T-cell (primary cell): ENCODE results near the gene DIPK1A. TPM values are rescaled to one million over a fixed set of nuclear protein-coding genes. Genes with fewer than 3 reads are reported as not detected.
A peak's percentile ranks its signal among the peaks of the same experiment; 100 is the strongest.

Experiments used
- ATAC-seq, 4 experiments: fragments of 200-7000 bp in 3 of 4; fragments of 150-1000 bp in 1 of 4; cut with Tn5 transposase; replicated peaks in 1 of 4; 1 replicate in 3 of 4; 2 replicates in 1 of 4; pipeline ENCODE4 v1.10.0; 2021; ENCODE audit warnings: moderate library complexity in 3 of 4, mild to moderate bottlenecking in 2 of 4, moderate number of reproducible peaks in 1 of 4
- CTCF ChIA-PET, 2 donors: fragments of 300-600 bp; sonication (Branson Sonifier 250); formaldehyde crosslinking; loops; one replicate each; lab custom pipeline; 2022; ENCODE audit warnings: antibody characterized with exemption in 2 of 2; lab: Charles Lee
- POLR2A ChIA-PET, 2 donors: fragments of 300-600 bp; sonication (Branson Sonifier 250); formaldehyde crosslinking; loops; one replicate each; lab custom pipeline; 2022; ENCODE audit warnings: antibody characterized with exemption in 2 of 2; lab: Charles Lee
- DNase-seq, 35 experiments: peaks; one replicate each; pipeline versions ENCODE4 v3.0.0 to v3.0.0-alpha.2; 2013 to 2023
- H3K27ac ChIP-seq: one replicate; pipeline ENCODE4 v1.5.1; 2013; ENCODE audit warnings: low read length
- H3K27me3 ChIP-seq, 2 experiments: replicated peaks in 1 of 2; 1 replicate in 1 of 2; 2 replicates in 1 of 2; pipeline versions ENCODE4 v1.6.1 to v1.7.0; 2013; ENCODE audit warnings: low read length in 1 of 2, mixed read lengths in 1 of 2; ENCODE audit not compliant: control insufficient read depth in 2 of 2, insufficient read depth in 2 of 2; ENCODE audit errors: extremely low read depth in 1 of 2
- H3K36me3 ChIP-seq, 2 donors: 1 replicate in 1 of 2; 2 replicates in 1 of 2; pipeline versions ENCODE4 v1.6.1 to v1.7.0; 2013; ENCODE audit warnings: low read length in 1 of 2; ENCODE audit not compliant: control insufficient read depth in 2 of 2, insufficient read depth in 1 of 2; ENCODE audit errors: extremely low read depth in 1 of 2
- H3K4me1 ChIP-seq, 2 experiments: 1 replicate in 1 of 2; 2 replicates in 1 of 2; pipeline versions ENCODE4 v1.6.1 to v1.7.0; 2013; ENCODE audit warnings: low read length in 2 of 2, mixed read lengths in 1 of 2; ENCODE audit not compliant: insufficient read depth in 2 of 2, control insufficient read depth in 1 of 2; ENCODE audit errors: extremely low read depth in 1 of 2
- H3K4me3 ChIP-seq, 2 donors: 1 replicate in 1 of 2; 2 replicates in 1 of 2; pipeline versions ENCODE4 v1.5.1 to v1.7.0; 2013; ENCODE audit warnings: mild to moderate bottlenecking in 2 of 2, low read length in 1 of 2, moderate library complexity in 1 of 2; ENCODE audit not compliant: control insufficient read depth in 1 of 2; ENCODE audit errors: extremely low read depth in 1 of 2
- H3K9me3 ChIP-seq: 2 replicates; pipeline ENCODE4 v1.7.0; 2013
- H3K27ac Mint-ChIP-seq, 2 donors: one replicate each; pipeline ENCODE4 v1.8.0; 2020 to 2021; ENCODE audit warnings: mild to moderate bottlenecking in 2 of 2, mixed read lengths in 2 of 2
- H3K27me3 Mint-ChIP-seq, 2 donors: one replicate each; pipeline ENCODE4 v1.8.0; 2021 to 2022; ENCODE audit warnings: mixed read lengths in 2 of 2
- H3K36me3 Mint-ChIP-seq: one replicate; pipeline ENCODE4 v1.8.0; 2021; ENCODE audit warnings: mixed read lengths
- H3K4me1 Mint-ChIP-seq, 3 donors: one replicate each; pipeline ENCODE4 v1.8.0; 2020 to 2022; ENCODE audit warnings: mixed read lengths in 3 of 3, mild to moderate bottlenecking in 1 of 3
- H3K4me3 Mint-ChIP-seq, 3 donors: one replicate each; pipeline ENCODE4 v1.8.0; 2020 to 2022; ENCODE audit warnings: mild to moderate bottlenecking in 3 of 3, mixed read lengths in 3 of 3, moderate library complexity in 3 of 3
- H3K9me3 Mint-ChIP-seq, 3 donors: one replicate each; pipeline ENCODE4 v1.8.0; 2020 to 2022; ENCODE audit warnings: mixed read lengths in 3 of 3
- WGBS: methylation state at CpG from one replicate; pipeline ENCODE4 v1.1.5; 2013; ENCODE audit warnings: missing lambda C conversion rate; ENCODE audit not compliant: insufficient coverage; 5-methylcytosine and 5-hydroxymethylcytosine counted together
- total RNA-seq, 35 experiments: library from RNA in 6 of 35; stranded (reverse) in 6 of 35; fragments of 120-200 nt in 1 of 35; gene quantifications; one replicate each; pipeline versions ENCODE4 v1.2.1 to v1.2.4 and lab custom pipeline; 2013 to 2026

Gene DIPK1A
- total RNA-seq, 5 donors from 2014 or later (not counting 1 experiment from before 2014, with no cell fraction given) = 8.9 to 16.0 (median 14.4) TPM

GRCh38 chr1:92970990-92971689 lies 9.9 kb upstream of the DIPK1A start:
- no peak for ATAC-seq
- Histone ChIP-seq H3K27me3 (no peaks in the 10 kb centered on the region), H3K9me3 (no peaks in the 10 kb centered on the region), H3K4me1 (peaks cover 23 to 26% of the 10 kb centered on the region in 2 experiments), H3K36me3 (no peaks in the 10 kb centered on the region), H3K27ac (no peak overlapping the region), H3K4me3 (no peak overlapping the region)
- ChIA-PET CTCF (interaction anchor here (0.9 to 5.2 kb wide), 10 partner anchors 9 to 112 kb away, joined by 3 to 82 read pairs (median 5); partner anchors contain the start of gene DIPK1A (in 1 of the 2)), POLR2A (interaction anchor here (0.6 to 0.7 kb wide), 2 partner anchors 21 to 207 kb away, joined by 3 to 7 read pairs; no protein-coding TSS in a partner anchor)
- peaks cover 39 to 54% (median 42%) of the 10 kb centered on the region in 3 donors for H3K4me1 Mint-ChIP-seq
- H3K27me3 Mint-ChIP-seq = no peaks in the 10 kb centered on the region
- no peaks in the 10 kb centered on the region for H3K36me3 Mint-ChIP-seq
- WGBS = 100% methylated on average over 2 of the region's 7 CpGs
- no peak for DNase-seq
- H3K9me3 Mint-ChIP-seq = no peaks in the 10 kb centered on the region
- H3K4me3 Mint-ChIP-seq = no peak overlapping the region
- H3K27ac Mint-ChIP-seq = peak overlapping the region; percentile 28 to 57

- POLR2A ChIA-PET = no interaction called here
- H3K4me1 Mint-ChIP-seq = peaks cover 31 to 42% (median 32%) of the 10 kb centered on the region in 3 donors
Observed at GRCh38 chr1:92969517-92969916, 8.3 kb upstream of the DIPK1A start.

GRCh38 chr1:92968138-92969032 lies 7.1 kb upstream of the DIPK1A start:
- no peaks in the 10 kb centered on the region for H3K36me3 ChIP-seq
- Mint-ChIP-seq H3K4me1 (peaks cover 25 to 36% (median 26%) of the 10 kb centered on the region in 3 donors), H3K4me3 (no peak overlapping the region), H3K9me3 (no peaks in the 10 kb centered on the region), H3K27ac (peak overlapping the region; percentile 29 to 66), H3K36me3 (no peaks in the 10 kb centered on the region), H3K27me3 (no peaks in the 10 kb centered on the region)
- H3K9me3 ChIP-seq = no peaks in the 10 kb centered on the region
- ChIA-PET POLR2A (interaction anchor here in 1 of 2 donors (0.9 kb wide), 1 partner anchor 12 kb away, joined by 3 read pairs; no protein-coding TSS in a partner anchor), CTCF (interaction anchor here (0.6 to 5.2 kb wide), 21 partner anchors 11 to 283 kb away, joined by 3 to 82 read pairs (median 4); no protein-coding TSS in a partner anchor)
- no peak overlapping the region for H3K4me3 ChIP-seq
- H3K27ac ChIP-seq = no peak overlapping the region
- H3K27me3 ChIP-seq = no peaks in the 10 kb centered on the region
- 89% methylated on average over 1 of the region's 2 CpGs for WGBS
- DNase-seq (peak in 6 of 35 experiments; percentile 11 to 71 (median 28)), ATAC-seq (peak in 3 of 4 experiments; percentile 35 to 43 (median 43))
- H3K4me1 ChIP-seq = peaks cover 38 to 48% of the 10 kb centered on the region in 2 experiments

More at GRCh38 chr1:92969517-92969916, 8.3 kb upstream of the DIPK1A start:
- H3K4me3 Mint-ChIP-seq = no peak overlapping the region
- H3K36me3 Mint-ChIP-seq = no peaks in the 10 kb centered on the region
- ATAC-seq = no peak
- Histone ChIP-seq H3K4me1 (peaks cover 29 to 42% of the 10 kb centered on the region in 2 experiments), H3K4me3 (no peak overlapping the region), H3K36me3 (no peaks in the 10 kb centered on the region), H3K27me3 (no peaks in the 10 kb centered on the region), H3K27ac (no peak overlapping the region), H3K9me3 (no peaks in the 10 kb centered on the region)
- DNase-seq = no peak
- H3K27me3 Mint-ChIP-seq = no peaks in the 10 kb centered on the region
- no CpG with 5 or more reads among the region's 3 CpGs for WGBS
- H3K27ac Mint-ChIP-seq = no peak overlapping the region
- CTCF ChIA-PET = interaction anchor here (0.8 to 5.2 kb wide), 8 partner anchors 9 to 110 kb away, joined by 3 to 82 read pairs (median 5); no protein-coding TSS in a partner anchor
- H3K9me3 Mint-ChIP-seq = no peaks in the 10 kb centered on the region

GRCh38 chr1:92964998-92965397 lies 3.7 kb upstream of the DIPK1A start:
- no peak overlapping the region for H3K4me3 Mint-ChIP-seq
- POLR2A ChIA-PET = no interaction called here
- Histone ChIP-seq H3K9me3 (no peaks in the 10 kb centered on the region), H3K4me1 (peaks cover 44 to 46% of the 10 kb centered on the region in 2 experiments), H3K36me3 (no peaks in the 10 kb centered on the region), H3K4me3 (no peak overlapping the region), H3K27ac (peak overlapping the region; percentile 60), H3K27me3 (no peaks in the 10 kb centered on the region)
- no peaks in the 10 kb centered on the region for H3K9me3 Mint-ChIP-seq
- no peaks in the 10 kb centered on the region for H3K27me3 Mint-ChIP-seq
- peaks cover 16 to 25% (median 21%) of the 10 kb centered on the region in 3 donors for H3K4me1 Mint-ChIP-seq
- CTCF ChIA-PET = interaction anchor here in 1 of 2 donors (1.0 to 1.1 kb wide), 3 partner anchors 16 to 58 kb away, joined by 3 to 4 read pairs (median 4); no protein-coding TSS in a partner anchor
- ATAC-seq = peak; percentile 32 to 48 (median 46)
- no peaks in the 10 kb centered on the region for H3K36me3 Mint-ChIP-seq
- no peak overlapping the region for H3K27ac Mint-ChIP-seq
- 0% methylated on average over 2 of the region's 3 CpGs for WGBS
- peak; percentile 30 to 77 (median 57) for DNase-seq

- CTCF ChIA-PET = interaction anchor here in 1 of 2 donors (1.0 to 5.4 kb wide), 3 partner anchors 17 to 59 kb away, joined by 3 to 82 read pairs (median 4); no protein-coding TSS in a partner anchor
- peaks cover 19 to 27% (median 24%) of the 10 kb centered on the region in 3 donors for H3K4me1 Mint-ChIP-seq
- Histone ChIP-seq H3K27me3 (no peaks in the 10 kb centered on the region), H3K4me1 (peaks cover 46 to 51% of the 10 kb centered on the region in 2 experiments), H3K27ac (peak overlapping the region; percentile 60), H3K4me3 (no peak overlapping the region), H3K9me3 (no peaks in the 10 kb centered on the region), H3K36me3 (no peaks in the 10 kb centered on the region)
- H3K27me3 Mint-ChIP-seq = no peaks in the 10 kb centered on the region
- no peaks in the 10 kb centered on the region for H3K9me3 Mint-ChIP-seq
- H3K4me3 Mint-ChIP-seq = no peak overlapping the region
- POLR2A ChIA-PET = no interaction called here
- ATAC-seq (no peak), DNase-seq (no peak)
- H3K36me3 Mint-ChIP-seq = no peaks in the 10 kb centered on the region
- no peak overlapping the region for H3K27ac Mint-ChIP-seq
Observed at GRCh38 chr1:92964316-92964715, 3.1 kb upstream of the DIPK1A start.
